H1 (cell line): Measurements from ENCODE around the gene CMIP. TPM values are rescaled to one million over a fixed set of nuclear protein-coding genes. Genes with fewer than 3 reads are reported as not detected.

ENCODE experiments used
- CTCF ChIA-PET: fragments of 300-600 bp; sonication (Branson Sonifier 250); formaldehyde crosslinking; loops from one replicate; lab custom pipeline; 2021; ENCODE audit not compliant: partially characterized antibody; lab: Charles Lee
- POLR2A ChIA-PET: fragments of 300-600 bp; sonication (Branson Sonifier 250); formaldehyde crosslinking; loops from one replicate; lab custom pipeline; 2021; ENCODE audit warnings: inconsistent platforms; ENCODE audit not compliant: partially characterized antibody; lab: Charles Lee
- DNase-seq, 2 experiments: peaks; one replicate each; pipeline versions ENCODE4 v3.0.0 to v3.0.0-alpha.2; 2010 to 2022; ENCODE audit warnings: low spot score in 2 of 2, low read depth in 1 of 2, mixed read lengths in 1 of 2
- FAIRE-seq: peaks from 2 replicates; lab custom pipeline; 2011; peaks lifted over from hg19 to GRCh38; lab: Jason Lieb, UNC
- H2AFZ ChIP-seq: 2 replicates; pipeline ENCODE4 v1.8.1; 2012; ENCODE audit warnings: low read length, inconsistent platforms
- H2AK5ac ChIP-seq: 2 replicates; pipeline ENCODE4 v1.6.1; 2013; ENCODE audit warnings: low read depth, low read length
- H2BK120ac ChIP-seq: replicated peaks from 2 replicates; pipeline ENCODE3; 2013; ENCODE audit warnings: low read depth, low read length, inconsistent platforms
- H2BK12ac ChIP-seq: 2 replicates; pipeline ENCODE4 v1.6.1; 2013; ENCODE audit warnings: low read depth, low read length
- H2BK15ac ChIP-seq: 2 replicates; pipeline ENCODE4 v1.6.1; 2013; ENCODE audit warnings: low read length
- H2BK20ac ChIP-seq: 2 replicates; pipeline ENCODE4 v1.6.1; 2013; ENCODE audit warnings: low read length
- H2BK5ac ChIP-seq: 2 replicates; pipeline ENCODE4 v1.6.1; 2013; ENCODE audit warnings: low read depth, low read length
- H3K14ac ChIP-seq: 2 replicates; pipeline ENCODE4 v1.6.1; 2013; ENCODE audit warnings: inconsistent platforms; ENCODE audit not compliant: insufficient read length
- H3K18ac ChIP-seq: 2 replicates; pipeline ENCODE4 v1.6.1; 2013; ENCODE audit warnings: low read length; ENCODE audit errors: extremely low read depth
- H3K23ac ChIP-seq: 2 replicates; pipeline ENCODE4 v1.6.1; 2013; ENCODE audit warnings: inconsistent platforms; ENCODE audit not compliant: insufficient read length
- H3K23me2 ChIP-seq: 2 replicates; pipeline ENCODE4 v1.6.1; 2013; ENCODE audit warnings: low read depth, low read length
- H3K27ac ChIP-seq: 2 replicates; pipeline ENCODE4 v1.6.1; 2011; ENCODE audit warnings: low read depth, low read length, inconsistent platforms
- H3K27me3 ChIP-seq, 4 experiments: replicated peaks in 1 of 4; 1 replicate in 1 of 4; 2 replicates in 3 of 4; pipeline versions ENCODE4 v1.6.1 to v1.8.1; 2011 to 2013; ENCODE audit warnings: low read length in 3 of 4, mild to moderate bottlenecking in 3 of 4, inconsistent platforms in 2 of 4, mixed read lengths in 2 of 4, moderate library complexity in 1 of 4; ENCODE audit not compliant: control insufficient read depth in 3 of 4, insufficient read depth in 3 of 4; ENCODE audit errors: extremely low read depth in 1 of 4
- H3K36me3 ChIP-seq, 4 experiments: 2 replicates each; pipeline versions ENCODE4 v1.6.1 to v1.8.1; 2011 to 2013; ENCODE audit warnings: mild to moderate bottlenecking in 4 of 4, low read length in 3 of 4, moderate library complexity in 2 of 4, control low read depth in 1 of 4, inconsistent platforms in 1 of 4; ENCODE audit not compliant: insufficient read depth in 4 of 4, control insufficient read depth in 2 of 4
- H3K4ac ChIP-seq: replicated peaks from 2 replicates; pipeline ENCODE3; 2013; ENCODE audit warnings: low read length, low read depth, mixed read lengths, inconsistent platforms; ENCODE audit not compliant: insufficient read length
- H3K4me1 ChIP-seq, 4 experiments: replicated peaks in 1 of 4; 1 replicate in 1 of 4; 2 replicates in 3 of 4; pipeline versions ENCODE4 v1.6.1 to v1.8.1; 2011 to 2013; ENCODE audit warnings: low read length in 3 of 4, inconsistent platforms in 2 of 4, mixed read lengths in 1 of 4; ENCODE audit not compliant: insufficient read depth in 4 of 4, control insufficient read depth in 3 of 4
- H3K4me2 ChIP-seq, 2 experiments: 2 replicates each; pipeline versions ENCODE4 v1.6.1 to v1.8.1; 2011 to 2013; ENCODE audit warnings: low read depth in 2 of 2, low read length in 2 of 2, control low read depth in 1 of 2, inconsistent platforms in 1 of 2, mild to moderate bottlenecking in 1 of 2; ENCODE audit not compliant: insufficient read depth in 1 of 2
- H3K4me3 ChIP-seq, 4 experiments: fragments of 200-600, 300-600 bp in 1 of 4; sonication (generic), shearing (Covaris generic), sonication (Bioruptor Twin) in 1 of 4; 2 replicates each; pipeline versions ENCODE4 v1.5.1 to v1.8.1; 2011 to 2016; ENCODE audit warnings: low read length in 4 of 4, low read depth in 3 of 4, control low read depth in 2 of 4, inconsistent platforms in 2 of 4, mild to moderate bottlenecking in 2 of 4, mixed read lengths in 1 of 4, moderate library complexity in 1 of 4; ENCODE audit not compliant: insufficient read depth in 2 of 4; ENCODE audit errors: extremely low read depth in 1 of 4
- H3K56ac ChIP-seq: replicated peaks from 2 replicates; pipeline ENCODE3; 2013; ENCODE audit warnings: low read depth, mild to moderate bottlenecking, mixed read lengths, low read length, inconsistent platforms; ENCODE audit not compliant: insufficient read length
- H3K79me1 ChIP-seq: 2 replicates; pipeline ENCODE4 v1.6.1; 2013; ENCODE audit warnings: low read depth, low read length, control low read depth
- H3K79me2 ChIP-seq, 2 experiments: 2 replicates each; pipeline versions ENCODE4 v1.6.1 to v1.8.1; 2012 to 2013; ENCODE audit warnings: low read length in 2 of 2, mild to moderate bottlenecking in 2 of 2, inconsistent platforms in 1 of 2; ENCODE audit not compliant: insufficient read depth in 2 of 2, control insufficient read depth in 1 of 2
- H3K9ac ChIP-seq, 4 experiments: replicated peaks in 1 of 4; 1 replicate in 1 of 4; 2 replicates in 3 of 4; pipeline versions ENCODE4 v1.6.1 to v1.8.1; 2011 to 2013; ENCODE audit warnings: low read depth in 3 of 4, low read length in 3 of 4, control low read depth in 2 of 4, mild to moderate bottlenecking in 2 of 4, moderate library complexity in 2 of 4, inconsistent platforms in 1 of 4; ENCODE audit errors: extremely low read depth in 1 of 4
- H3K9me3 ChIP-seq, 2 experiments: 2 replicates each; pipeline versions ENCODE4 v1.6.1 to v1.8.1; 2012 to 2013; ENCODE audit warnings: mild to moderate bottlenecking in 2 of 2, moderate library complexity in 2 of 2, control low read depth in 1 of 2, inconsistent platforms in 1 of 2, low read depth in 1 of 2, low read length in 1 of 2, mixed read lengths in 1 of 2; ENCODE audit not compliant: insufficient read depth in 2 of 2
- H4K20me1 ChIP-seq, 2 experiments: replicated peaks in 1 of 2; 2 replicates each; pipeline versions ENCODE3 to v1.8.1; 2011 to 2013; ENCODE audit warnings: inconsistent platforms in 2 of 2, low read length in 2 of 2, mild to moderate bottlenecking in 1 of 2; ENCODE audit not compliant: insufficient read depth in 2 of 2, control insufficient read depth in 1 of 2
- H4K5ac ChIP-seq: 2 replicates; pipeline ENCODE4 v1.6.1; 2013; ENCODE audit warnings: low read length, low read depth, mixed read lengths, inconsistent platforms; ENCODE audit not compliant: insufficient read length
- H4K8ac ChIP-seq: 2 replicates; pipeline ENCODE4 v1.8.0; 2013; ENCODE audit warnings: mild to moderate bottlenecking, moderate library complexity, low read length, inconsistent platforms; ENCODE audit not compliant: insufficient read depth; ENCODE audit errors: extremely low read depth
- H4K91ac ChIP-seq: replicated peaks from 2 replicates; pipeline ENCODE3; 2013; ENCODE audit warnings: low read length, mixed read lengths, inconsistent platforms; ENCODE audit not compliant: insufficient read length
- EP300 ChIP-seq, 2 experiments: IDR thresholded peaks; 1 replicate in 1 of 2; 2 replicates in 1 of 2; pipeline ENCODE4 v1.6.1; 2011 to 2012; ENCODE audit warnings: low read depth in 2 of 2, low read length in 2 of 2, mild to moderate bottlenecking in 2 of 2, borderline replicate concordance in 1 of 2, inconsistent platforms in 1 of 2, moderate library complexity in 1 of 2
- NANOG ChIP-seq: IDR thresholded peaks from 2 replicates; pipeline ENCODE4 v1.6.1; 2011; ENCODE audit warnings: low read length, low read depth, mild to moderate bottlenecking, inconsistent platforms; ENCODE audit not compliant: insufficient read depth, poor library complexity, severe bottlenecking
- POU5F1 ChIP-seq: IDR thresholded peaks from 2 replicates; pipeline ENCODE4 v1.6.1; 2011; ENCODE audit warnings: low read depth, mild to moderate bottlenecking, low read length, moderate library complexity
- TAF1 ChIP-seq: IDR thresholded peaks from 2 replicates; pipeline ENCODE4 v1.6.1; 2011; ENCODE audit warnings: mild to moderate bottlenecking, low read depth, low read length
- TBP ChIP-seq: IDR thresholded peaks from 2 replicates; pipeline ENCODE4 v1.6.1; 2011; ENCODE audit warnings: low read depth, low read length, improper control_type of control experiment
- WGBS, 2 experiments: shearing (Covaris generic) in 1 of 2; methylation state at CpG; one replicate each; pipeline versions ENCODE4 v1.1.6 to v1.1.7; 2013 to 2015; ENCODE audit warnings: low lambda C conversion rate in 2 of 2, mixed read lengths in 2 of 2, inconsistent platforms in 1 of 2, low coverage in 1 of 2, missing lambda C conversion rate in 1 of 2; ENCODE audit not compliant: insufficient replicate concordance in 2 of 2, insufficient coverage in 1 of 2, insufficient read length in 1 of 2; ENCODE audit errors: extremely low coverage in 1 of 2, missing lambda C conversion rate in 1 of 2; 5-methylcytosine and 5-hydroxymethylcytosine counted together
- polyA plus RNA-seq, 7 experiments: library from polyadenylated mRNA; depleted of rRNA in 3 of 7; stranded (reverse) in 5 of 7; unstranded in 2 of 7; fragments of >200 nt in 5 of 7; fragments of 200-250 nt in 2 of 7; gene quantifications; 1 replicate in 5 of 7; 2 replicates in 1 of 7; 4 replicates in 1 of 7; pipeline versions ENCODE4 v1.2.1 to v1.2.3, GENCODE V29; 2011 to 2013; ENCODE audit warnings: missing spikeins in 2 of 7, mixed read lengths in 2 of 7
- total RNA-seq: library from RNA; stranded (reverse); fragmentation: NEBNext Ultra II Directional; extraction: Animal tissue kit (Norgen Biotek cat#: 25700); gene quantifications from 2 replicates; pipeline ENCODE4 v1.2.1, GENCODE V29; 2021
- TF ChIP-seq, protein P1 (sequence below), 3 experiments: IDR thresholded peaks; 1 replicate in 2 of 3; 2 replicates in 1 of 3; pipeline versions ENCODE4 v1.5.1 to v1.6.1; 2011; ENCODE audit warnings: low read length in 3 of 3, mild to moderate bottlenecking in 3 of 3, inconsistent platforms in 2 of 3, low read depth in 1 of 3, moderate library complexity in 1 of 3; ENCODE audit not compliant: insufficient read depth in 1 of 3; ENCODE audit errors: control extremely low read depth in 1 of 3

CMIP gene
- total and polyA plus RNA-seq, 2 of the 8 experiments (the other 6 are each of a cell fraction or from before 2014, with no cell fraction given), result 7.9 to 53.2 TPM

DNA sequence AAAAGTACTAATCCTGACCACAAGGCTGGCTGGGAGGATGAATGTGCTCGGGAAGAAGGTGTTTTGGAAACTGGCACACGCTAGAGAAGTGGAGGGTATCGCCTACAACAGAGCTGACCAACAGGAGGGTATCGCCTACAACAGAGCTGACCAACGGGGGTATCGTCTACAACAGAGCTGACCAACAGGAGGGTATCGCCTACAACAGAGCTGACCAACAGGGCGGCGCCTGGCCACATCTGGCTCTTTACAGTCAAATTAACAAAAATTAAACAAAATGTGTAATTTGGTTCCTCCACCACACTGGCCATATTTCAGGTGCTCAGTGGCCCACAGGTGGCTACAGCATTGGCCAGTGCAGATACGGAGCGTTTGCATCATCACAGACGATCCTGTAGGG lies 153.5 kb downstream of the CMIP start:
- no peak overlapping the region for H3K9ac ChIP-seq

More for the DNA sequence above, 153.5 kb downstream of the CMIP start:
- H2BK5ac ChIP-seq, result no peak overlapping the region
- no peak overlapping the region for H2AK5ac ChIP-seq
- no peak overlapping the region for H3K14ac ChIP-seq
- H3K4ac ChIP-seq, result no peak overlapping the region
- CTCF ChIA-PET, result interaction anchor here (0.7 to 4.4 kb wide), 25 partner anchors 9 to 190 kb away, joined by 3 to 35 read pairs (median 4); no protein-coding TSS in a partner anchor
- no peak overlapping the region for H3K4me2 ChIP-seq
- no peaks in the 10 kb centered on the region for H3K9me3 ChIP-seq
- no peaks in the 10 kb centered on the region for H3K27me3 ChIP-seq
- H2BK12ac ChIP-seq, result no peak overlapping the region
- H3K79me2 ChIP-seq, result peaks cover 0 to 46% of the 10 kb centered on the region in 2 experiments; a peak in 3 of 4 replicates
- no peak overlapping the region for H4K5ac ChIP-seq
- no peaks in the 10 kb centered on the region for H3K23me2 ChIP-seq
- H3K27ac ChIP-seq, result no peak overlapping the region
- no peak overlapping the region for H2BK120ac ChIP-seq
- peaks cover 6% of the 10 kb centered on the region; the same call in 1 of the 2 replicates for H3K79me1 ChIP-seq
- peaks cover 0 to 5% (median 4%) of the 10 kb centered on the region in 4 experiments; a peak in 4 of 7 replicates for H3K4me1 ChIP-seq
- H3K36me3 ChIP-seq, result no peaks in the 10 kb centered on the region
- no peak for DNase-seq
- H2BK15ac ChIP-seq, result no peak overlapping the region
- no peak overlapping the region for H2BK20ac ChIP-seq
- POLR2A ChIA-PET, result interaction anchor here (0.5 to 1.5 kb wide), 3 partner anchors 19 to 187 kb away, joined by 3 to 5 read pairs (median 4); no protein-coding TSS in a partner anchor
- H4K8ac ChIP-seq, result no peak overlapping the region
- no peak overlapping the region for H3K4me3 ChIP-seq
- H4K91ac ChIP-seq, result no peak overlapping the region
- peaks cover 10 to 21% of the 10 kb centered on the region in 2 experiments for H4K20me1 ChIP-seq
- H3K18ac ChIP-seq, result no peak overlapping the region
- no peak overlapping the region for H3K23ac ChIP-seq
- TF ChIP-seq NANOG (no peak), TAF1 (no peak), TBP (no peak), POU5F1 (no peak), EP300 (IDR thresholded peaks at IDR 0.05; ENCODE audit: borderline replicate concordance in 1 of 2, low read depth in 2 of 2, low read length in 2 of 2) (no peak)
- TF ChIP-seq, protein P1, sequence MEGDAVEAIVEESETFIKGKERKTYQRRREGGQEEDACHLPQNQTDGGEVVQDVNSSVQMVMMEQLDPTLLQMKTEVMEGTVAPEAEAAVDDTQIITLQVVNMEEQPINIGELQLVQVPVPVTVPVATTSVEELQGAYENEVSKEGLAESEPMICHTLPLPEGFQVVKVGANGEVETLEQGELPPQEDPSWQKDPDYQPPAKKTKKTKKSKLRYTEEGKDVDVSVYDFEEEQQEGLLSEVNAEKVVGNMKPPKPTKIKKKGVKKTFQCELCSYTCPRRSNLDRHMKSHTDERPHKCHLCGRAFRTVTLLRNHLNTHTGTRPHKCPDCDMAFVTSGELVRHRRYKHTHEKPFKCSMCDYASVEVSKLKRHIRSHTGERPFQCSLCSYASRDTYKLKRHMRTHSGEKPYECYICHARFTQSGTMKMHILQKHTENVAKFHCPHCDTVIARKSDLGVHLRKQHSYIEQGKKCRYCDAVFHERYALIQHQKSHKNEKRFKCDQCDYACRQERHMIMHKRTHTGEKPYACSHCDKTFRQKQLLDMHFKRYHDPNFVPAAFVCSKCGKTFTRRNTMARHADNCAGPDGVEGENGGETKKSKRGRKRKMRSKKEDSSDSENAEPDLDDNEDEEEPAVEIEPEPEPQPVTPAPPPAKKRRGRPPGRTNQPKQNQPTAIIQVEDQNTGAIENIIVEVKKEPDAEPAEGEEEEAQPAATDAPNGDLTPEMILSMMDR (IDR thresholded peaks at IDR 0.05; ENCODE audit: control extremely low read depth in 1 of 3, insufficient read depth in 1 of 3, low read depth in 1 of 3, low read length in 3 of 3), result peak; percentile 36 to 59 (median 49)
- H2AFZ ChIP-seq, result no peak overlapping the region
- no peak overlapping the region for H3K56ac ChIP-seq
- no peak for FAIRE-seq
- 90% methylated on average over 12 of the region's 12 CpGs; no CpG with 5 or more reads in 1 of the 2 experiments for WGBS, 2 experiments
